Stimulated activated memory B cell treated with anti-CD40 and anti-IgM and Interleukin-4, amounts not matched to agents 10 μg/mL and 1 μg/mL and 100 μg/mL, for 72 hours (primary cell): Measurements from ENCODE around the gene ROR1.
"Not testable (repeated sequence)": the region's sequence is repeated elsewhere in the genome, so short reads cannot be mapped to it uniquely, and the experiment has no call there.

Source experiments
- ATAC-seq: fragments of 150-1000 bp; cut with Tn5 transposase; 2 replicates; pipeline ENCODE4 v1.10.0; 2021
- H3K27ac Mint-ChIP-seq: one replicate; pipeline ENCODE4 v1.8.0; 2022; ENCODE audit warnings: mild to moderate bottlenecking, mixed read lengths
- H3K27me3 Mint-ChIP-seq: one replicate; pipeline ENCODE4 v1.8.0; 2022; ENCODE audit warnings: mixed read lengths
- H3K36me3 Mint-ChIP-seq: one replicate; pipeline ENCODE4 v1.8.0; 2022; ENCODE audit warnings: mixed read lengths
- H3K4me1 Mint-ChIP-seq: one replicate; pipeline ENCODE4 v1.8.0; 2022; ENCODE audit warnings: mixed read lengths
- H3K4me3 Mint-ChIP-seq: one replicate; pipeline ENCODE4 v1.8.0; 2022; ENCODE audit warnings: mild to moderate bottlenecking, moderate library complexity, mixed read lengths
- H3K9me3 Mint-ChIP-seq: one replicate; pipeline ENCODE4 v1.8.0; 2022; ENCODE audit warnings: mixed read lengths

The ROR1 gene

GRCh38 chr1:64087768-64088167 lies 314.0 kb downstream of the ROR1 start:
- Mint-ChIP-seq H3K27me3 (no peaks in the 10 kb centered on the region), H3K9me3 (peaks cover 3% of the 10 kb centered on the region), H3K4me3 (no peak overlapping the region), H3K27ac (no peak overlapping the region), H3K36me3 (no peaks in the 10 kb centered on the region), H3K4me1 (no peaks in the 10 kb centered on the region)
- ATAC-seq, result no peak

GRCh38 chr1:64090436-64090835 lies 316.6 kb downstream of the ROR1 start:
- ATAC-seq, result no peak
- Mint-ChIP-seq H3K36me3 (no peaks in the 10 kb centered on the region), H3K27ac (no peak overlapping the region), H3K9me3 (peaks cover 3% of the 10 kb centered on the region), H3K27me3 (peaks cover 10% of the 10 kb centered on the region), H3K4me1 (no peaks in the 10 kb centered on the region), H3K4me3 (no peak overlapping the region)

GRCh38 chr1:64092851-64093371 lies 319.1 kb downstream of the ROR1 start:
- Mint-ChIP-seq H3K4me1 (no peaks in the 10 kb centered on the region), H3K9me3 (peaks cover 7% of the 10 kb centered on the region), H3K36me3 (no peaks in the 10 kb centered on the region), H3K27ac (no peak overlapping the region), H3K27me3 (peaks cover 10% of the 10 kb centered on the region), H3K4me3 (no peak overlapping the region)
- no peak for ATAC-seq

GRCh38 chr1:64093941-64094340 lies 320.1 kb downstream of the ROR1 start:
- Mint-ChIP-seq H3K9me3 (peaks cover 7% of the 10 kb centered on the region), H3K4me1 (no peaks in the 10 kb centered on the region), H3K27ac (no peak overlapping the region), H3K27me3 (peaks cover 10% of the 10 kb centered on the region), H3K4me3 (no peak overlapping the region), H3K36me3 (no peaks in the 10 kb centered on the region)
- ATAC-seq, result no peak

- Mint-ChIP-seq H3K27ac (no peak overlapping the region), H3K4me3 (no peak overlapping the region), H3K27me3 (peaks cover 10% of the 10 kb centered on the region), H3K4me1 (no peaks in the 10 kb centered on the region), H3K9me3 (peaks cover 7% of the 10 kb centered on the region), H3K36me3 (no peaks in the 10 kb centered on the region)
- no peak for ATAC-seq
Measured at GRCh38 chr1:64095832-64096231, 322.0 kb downstream of the ROR1 start.

GRCh38 chr1:64097859-64098258 lies 324.0 kb downstream of the ROR1 start:
- H3K9me3 Mint-ChIP-seq, result peaks cover 4% of the 10 kb centered on the region
- ATAC-seq, result no peak
- no peaks in the 10 kb centered on the region for H3K4me1 Mint-ChIP-seq
- H3K27ac Mint-ChIP-seq, result no peak overlapping the region
- H3K4me3 Mint-ChIP-seq, result no peak overlapping the region
- H3K27me3 Mint-ChIP-seq, result peaks cover 10% of the 10 kb centered on the region
- no peaks in the 10 kb centered on the region for H3K36me3 Mint-ChIP-seq

- H3K36me3 Mint-ChIP-seq, result no peaks in the 10 kb centered on the region
- peaks cover 4% of the 10 kb centered on the region for H3K9me3 Mint-ChIP-seq
- H3K4me3 Mint-ChIP-seq, result no peak overlapping the region
- no peak for ATAC-seq
- H3K4me1 Mint-ChIP-seq, result no peaks in the 10 kb centered on the region
- peaks cover 10% of the 10 kb centered on the region for H3K27me3 Mint-ChIP-seq
- H3K27ac Mint-ChIP-seq, result no peak overlapping the region
Measured at GRCh38 chr1:64098436-64098835, 324.6 kb downstream of the ROR1 start.

- no peak overlapping the region for H3K4me3 Mint-ChIP-seq
- no peak for ATAC-seq
Measured at GRCh38 chr1:64098846-64099582, 325.2 kb downstream of the ROR1 start.

GRCh38 chr1:64100791-64101190 lies 327.0 kb downstream of the ROR1 start:
- Mint-ChIP-seq H3K36me3 (no peaks in the 10 kb centered on the region), H3K4me3 (no peak overlapping the region), H3K9me3 (peaks cover 4% of the 10 kb centered on the region), H3K27me3 (no peaks in the 10 kb centered on the region), H3K4me1 (no peaks in the 10 kb centered on the region), H3K27ac (no peak overlapping the region)
- ATAC-seq, result no peak

More at GRCh38 chr1:64098846-64099582, 325.2 kb downstream of the ROR1 start:
- no peaks in the 10 kb centered on the region for H3K36me3 Mint-ChIP-seq
- peaks cover 4% of the 10 kb centered on the region for H3K9me3 Mint-ChIP-seq
- H3K4me1 Mint-ChIP-seq, result no peaks in the 10 kb centered on the region
- H3K27ac Mint-ChIP-seq, result no peak overlapping the region
- H3K27me3 Mint-ChIP-seq, result peaks cover 6% of the 10 kb centered on the region

GRCh38 chr1:64104585-64104984 lies 330.8 kb downstream of the ROR1 start:
- not testable (repeated sequence) for H3K4me3 Mint-ChIP-seq, H3K27ac Mint-ChIP-seq, ATAC-seq, H3K4me1 Mint-ChIP-seq, H3K9me3 Mint-ChIP-seq, H3K27me3 Mint-ChIP-seq, H3K36me3 Mint-ChIP-seq

- no peaks in the 10 kb centered on the region for H3K27me3 Mint-ChIP-seq
- no peaks in the 10 kb centered on the region for H3K36me3 Mint-ChIP-seq
- H3K4me1 Mint-ChIP-seq, result no peaks in the 10 kb centered on the region
- H3K27ac Mint-ChIP-seq, result no peak overlapping the region
- ATAC-seq, result no peak
- no peaks in the 10 kb centered on the region for H3K9me3 Mint-ChIP-seq
- no peak overlapping the region for H3K4me3 Mint-ChIP-seq
Measured at GRCh38 chr1:64107118-64107519, 333.3 kb downstream of the ROR1 start.

GRCh38 chr1:64107632-64108031 lies 333.8 kb downstream of the ROR1 start:
- Mint-ChIP-seq H3K27ac (no peak overlapping the region), H3K36me3 (no peaks in the 10 kb centered on the region), H3K4me1 (no peaks in the 10 kb centered on the region), H3K4me3 (no peak overlapping the region), H3K27me3 (peaks cover 1% of the 10 kb centered on the region), H3K9me3 (no peaks in the 10 kb centered on the region)
- ATAC-seq, result no peak

- H3K4me3 Mint-ChIP-seq, result no peak overlapping the region
Measured at GRCh38 chr1:64110924-64111777, 337.3 kb downstream of the ROR1 start.

GRCh38 chr1:64111787-64112186 lies 338.0 kb downstream of the ROR1 start:
- no peak overlapping the region for H3K4me3 Mint-ChIP-seq
- peaks cover 18% of the 10 kb centered on the region for H3K27me3 Mint-ChIP-seq
- no peaks in the 10 kb centered on the region for H3K9me3 Mint-ChIP-seq
- no peak for ATAC-seq
- H3K36me3 Mint-ChIP-seq, result no peaks in the 10 kb centered on the region
- no peak overlapping the region for H3K27ac Mint-ChIP-seq
- H3K4me1 Mint-ChIP-seq, result no peaks in the 10 kb centered on the region

More at GRCh38 chr1:64110924-64111777, 337.3 kb downstream of the ROR1 start:
- no peaks in the 10 kb centered on the region for H3K36me3 Mint-ChIP-seq
- H3K27ac Mint-ChIP-seq, result no peak overlapping the region
- H3K27me3 Mint-ChIP-seq, result peaks cover 18% of the 10 kb centered on the region
- no peaks in the 10 kb centered on the region for H3K4me1 Mint-ChIP-seq
- no peak for ATAC-seq
- H3K9me3 Mint-ChIP-seq, result no peaks in the 10 kb centered on the region

GRCh38 chr1:64112281-64112680 lies 338.5 kb downstream of the ROR1 start:
- H3K9me3 Mint-ChIP-seq, result no peaks in the 10 kb centered on the region
- peaks cover 18% of the 10 kb centered on the region for H3K27me3 Mint-ChIP-seq
- H3K27ac Mint-ChIP-seq, result no peak overlapping the region
- H3K4me3 Mint-ChIP-seq, result no peak overlapping the region
- H3K4me1 Mint-ChIP-seq, result no peaks in the 10 kb centered on the region
- no peaks in the 10 kb centered on the region for H3K36me3 Mint-ChIP-seq
- ATAC-seq, result no peak
